GM18526 (cell line): ENCODE data around the gene GRID1.

Source experiments
- POLR2A ChIP-seq: IDR thresholded peaks from 3 replicates; pipeline ENCODE4 v1.6.1; 2011; ENCODE audit not compliant: insufficient read length; ENCODE audit errors: extremely low read depth

GRID1 gene

DNA sequence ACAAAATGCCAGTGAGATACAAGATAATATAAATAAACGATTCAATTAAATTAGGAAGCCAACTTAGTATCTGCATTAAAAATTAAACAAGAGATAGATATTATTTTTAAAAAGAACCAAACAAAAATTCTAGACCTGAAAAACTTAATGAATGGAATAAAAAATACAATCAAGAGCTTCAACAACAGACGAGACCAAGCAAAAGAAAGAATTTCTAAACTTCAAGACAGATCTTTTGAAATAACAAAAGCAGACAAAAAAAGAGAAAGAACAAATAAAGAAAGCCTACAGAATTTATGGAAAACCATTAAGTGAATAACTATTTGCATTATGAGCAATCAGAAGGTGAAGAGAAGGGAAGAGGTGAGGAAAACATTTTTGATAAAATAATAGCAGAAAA lies 555.2 kb downstream of the GRID1 start:
- no peak for TF ChIP-seq POLR2A

GRCh38 chr10:85810674-85811073 lies 555.9 kb downstream of the GRID1 start:
- TF ChIP-seq POLR2A, result no peak

GRCh38 chr10:85795460-85795859 lies 571.1 kb downstream of the GRID1 start:
- TF ChIP-seq POLR2A, result no peak

DNA sequence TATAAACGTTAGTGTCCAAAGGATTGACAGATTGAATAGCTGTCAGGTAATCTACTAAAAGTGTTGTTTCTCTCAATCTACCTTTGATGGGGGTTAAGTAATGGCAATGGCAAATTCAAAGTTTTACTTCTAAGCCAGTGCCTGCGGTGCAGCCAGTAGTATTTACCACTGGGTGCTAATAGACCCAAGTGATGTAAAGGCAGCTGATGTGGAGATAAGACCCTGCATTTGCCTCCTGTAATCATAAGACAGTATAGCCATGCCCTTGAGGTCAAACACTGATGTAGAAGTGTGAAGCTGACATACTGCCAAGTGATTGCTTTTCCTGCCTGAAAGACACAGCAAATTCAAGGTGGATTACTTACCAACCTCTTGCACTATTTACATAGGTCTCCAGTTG lies 572.0 kb downstream of the GRID1 start:
- no peak for TF ChIP-seq POLR2A

DNA sequence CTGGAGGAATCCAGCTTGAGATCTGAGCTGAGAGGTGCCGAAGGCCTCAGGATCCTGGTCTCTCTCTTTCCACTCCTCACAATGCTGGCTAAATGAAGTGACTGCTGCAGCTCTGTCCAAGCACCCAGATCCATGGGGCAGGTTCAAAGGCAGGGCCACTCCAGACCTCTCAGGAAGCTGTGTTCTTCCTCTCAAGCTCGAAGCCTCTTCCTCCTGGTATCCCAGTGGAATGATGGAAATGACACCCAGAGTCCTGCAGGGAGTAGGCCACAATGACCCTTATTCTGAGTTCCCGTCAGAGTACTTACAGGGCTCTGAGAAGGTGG lies 574.1 kb downstream of the GRID1 start:
- no peak for TF ChIP-seq POLR2A

- TF ChIP-seq POLR2A, result no peak
Measured at GRCh38 chr10:85791818-85792532, 574.6 kb downstream of the GRID1 start.

DNA sequence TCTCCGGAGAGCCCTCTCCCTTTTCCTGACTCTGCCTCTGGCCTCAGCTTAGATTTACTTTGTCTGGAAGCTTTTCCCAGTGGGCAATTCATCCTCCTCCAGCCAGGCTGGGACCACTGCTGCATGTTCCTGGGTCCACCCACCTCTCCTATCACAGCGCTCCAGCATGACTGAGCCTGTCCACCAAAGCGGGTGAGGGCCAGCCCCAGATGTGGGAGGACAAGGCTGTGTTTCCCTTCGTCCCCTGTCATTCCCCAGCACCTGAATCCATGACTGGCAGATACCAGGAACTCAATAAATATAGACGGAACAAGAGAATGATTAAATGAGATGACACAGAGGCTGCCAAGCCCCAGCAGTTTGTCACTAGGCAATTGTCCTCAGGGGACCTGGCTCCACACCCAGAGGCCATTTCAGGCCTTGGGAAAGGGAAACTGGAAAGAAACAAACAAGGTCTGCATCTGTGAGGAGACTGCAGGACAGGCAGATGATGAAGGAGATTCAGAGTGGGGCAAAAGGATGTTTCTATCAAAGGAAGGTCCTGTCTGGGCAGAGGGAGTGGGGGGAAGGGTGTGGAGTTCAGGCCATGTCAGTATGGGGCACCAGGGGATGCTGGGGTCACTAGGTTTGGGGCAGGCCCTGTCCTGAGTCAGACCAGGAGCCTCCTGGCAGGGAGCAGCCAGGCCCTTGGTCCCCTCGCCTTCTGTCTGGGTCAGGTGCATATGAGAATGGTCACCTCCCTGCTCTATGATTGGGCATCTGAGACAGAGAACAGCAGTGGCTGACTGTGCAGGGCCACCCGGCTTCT lies 576.4 kb downstream of the GRID1 start:
- no peak for TF ChIP-seq POLR2A

DNA sequence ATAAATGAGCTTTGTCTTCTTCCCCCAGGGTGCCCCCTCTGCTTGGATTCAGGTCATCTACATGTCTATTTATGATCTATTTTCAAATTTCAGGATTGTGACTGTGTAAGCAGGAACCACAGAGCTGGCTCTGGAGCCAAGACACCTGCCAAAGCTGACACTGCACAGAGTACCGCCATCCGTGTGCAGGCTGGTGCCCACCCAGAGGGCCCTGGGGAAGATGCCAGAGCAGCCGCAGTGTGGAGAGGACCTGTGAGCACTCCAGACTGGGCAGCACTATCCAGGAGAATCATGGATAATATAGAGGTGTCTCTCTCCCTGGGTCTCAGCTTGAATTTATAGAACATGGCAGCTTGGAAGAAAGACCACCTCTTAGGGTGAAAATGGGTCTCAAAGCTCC lies 577.5 kb downstream of the GRID1 start:
- TF ChIP-seq POLR2A, result no peak

DNA sequence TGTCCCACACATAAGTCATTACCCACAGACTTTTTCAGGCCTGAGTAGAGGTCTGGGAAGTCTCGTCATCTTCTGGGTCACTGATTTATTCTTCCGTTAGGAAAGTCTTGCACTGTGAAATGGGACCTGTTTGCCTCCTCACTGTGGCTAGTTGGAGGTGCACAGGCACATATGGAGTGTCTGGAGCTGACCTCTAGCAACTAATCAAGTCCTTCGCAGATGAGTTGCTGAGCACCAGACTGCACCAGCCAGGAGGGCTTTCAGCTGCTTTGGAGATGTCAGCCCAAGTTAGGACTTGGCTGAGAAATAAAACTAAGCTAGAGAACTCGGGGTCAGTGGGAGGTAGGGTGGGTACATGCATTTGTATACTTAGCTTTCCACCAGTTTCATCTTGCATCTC lies 578.0 kb downstream of the GRID1 start:
- TF ChIP-seq POLR2A, result no peak

- TF ChIP-seq POLR2A, result no peak
Measured at GRCh38 chr10:85787881-85788280, 578.7 kb downstream of the GRID1 start.

DNA sequence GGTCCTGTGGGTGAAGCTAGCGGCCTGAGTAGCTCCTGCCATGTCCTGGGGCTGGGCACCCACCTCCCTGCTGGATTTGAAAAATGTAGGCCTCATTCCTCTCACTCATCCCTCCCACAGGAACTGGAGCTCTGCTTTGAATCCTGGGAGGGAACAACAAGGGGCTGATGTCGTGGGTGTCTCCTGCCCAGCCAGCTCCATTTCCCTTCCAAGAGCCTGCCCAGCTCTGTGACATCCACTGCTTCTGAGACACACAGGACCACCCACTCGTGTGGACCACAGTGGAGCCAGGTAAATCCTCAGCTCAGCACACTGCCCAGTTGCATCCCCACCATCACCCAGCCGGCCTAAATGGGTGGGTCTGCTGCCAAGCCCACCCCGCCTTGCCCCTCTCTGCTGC lies 579.2 kb downstream of the GRID1 start:
- no peak for TF ChIP-seq POLR2A

- no peak for TF ChIP-seq POLR2A
Measured at GRCh38 chr10:85786401-85786899, 580.1 kb downstream of the GRID1 start.

DNA sequence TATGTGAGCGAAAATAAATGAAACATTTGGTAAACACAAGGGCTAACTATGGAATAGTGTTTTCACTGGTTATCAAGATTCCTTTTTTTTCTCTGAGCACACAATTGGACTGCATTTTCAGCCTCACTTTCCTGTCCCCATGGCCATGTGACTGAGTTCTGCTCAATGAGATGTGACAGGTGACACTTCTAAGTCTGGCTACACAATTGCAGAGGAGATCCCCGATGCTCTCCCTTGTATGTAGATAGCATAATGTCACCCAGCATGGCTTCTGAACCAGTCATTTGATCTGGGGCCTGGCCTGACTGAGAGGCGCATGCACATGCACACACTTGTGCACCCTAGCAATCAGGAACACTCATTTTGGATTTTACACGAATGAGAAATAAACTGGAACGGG lies 581.8 kb downstream of the GRID1 start:
- TF ChIP-seq POLR2A, result no peak

- TF ChIP-seq POLR2A, result no peak
Measured at GRCh38 chr10:85781404-85781803, 585.2 kb downstream of the GRID1 start.

- TF ChIP-seq POLR2A, result no peak
Measured at GRCh38 chr10:85778074-85778473, 588.5 kb downstream of the GRID1 start.

- no peak for TF ChIP-seq POLR2A
Measured at GRCh38 chr10:85767891-85768290, 598.7 kb downstream of the GRID1 start.
